ENCODE measurements around the gene MSN.

MSN gene

DNA sequence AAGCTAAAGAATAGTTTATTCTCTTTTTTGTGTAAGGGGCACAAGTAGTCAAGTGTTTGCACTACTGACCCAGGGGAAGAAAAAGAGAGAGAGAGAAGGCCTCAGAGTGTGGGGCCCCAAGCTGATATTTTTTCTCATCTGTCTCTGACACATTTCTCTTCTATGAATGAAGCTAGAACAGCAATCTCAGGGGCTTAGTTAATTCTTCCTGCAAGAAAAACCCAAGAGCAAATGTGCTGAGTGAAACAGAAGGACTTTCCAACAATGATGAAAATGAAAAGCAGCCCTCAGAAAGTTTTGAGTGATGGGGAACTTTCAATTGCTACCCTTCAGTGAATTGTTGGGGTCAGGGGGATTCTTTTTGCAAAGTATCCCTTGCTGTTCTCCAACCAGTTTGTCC lies 9.2 kb upstream of the MSN start:
- no peak overlapping the region for H3K9ac ChIP-seq (ENCODE audit: low read depth, low read length)

GRCh38 chrX:65667157-65667502 lies 324 bp upstream of the MSN start:
- Histone ChIP-seq H2AFZ (ENCODE audit: low read depth, low read length) (peak overlapping the region; percentile 56; the same call in 1 of the 2 replicates), H3K4me1 (ENCODE audit: insufficient read depth, low read length) (peaks cover 37% of the 10 kb centered on the region), H3K27me3 (ENCODE audit: insufficient read depth, low read length, poor library complexity) (no peaks in the 10 kb centered on the region), H3K9ac (ENCODE audit: low read depth, low read length) (peak overlapping the region; percentile 94), H3K9me3 (ENCODE audit: insufficient read depth, low read length, severe bottlenecking) (no peaks in the 10 kb centered on the region), H3K79me2 (ENCODE audit: insufficient read depth, low read length) (peaks cover 50% of the 10 kb centered on the region), H4K20me1 (ENCODE audit: insufficient read depth, low read length) (peaks cover 21% of the 10 kb centered on the region), H3K4me3 (ENCODE audit: low read depth in 1 of 2, low read length in 2 of 2) (peak overlapping the region in 1 of 2 experiments; percentile 88; a peak in 2 of 4 replicates), H3K27ac (ENCODE audit: low read length) (peak overlapping the region; percentile 61), H3K36me3 (ENCODE audit: insufficient read depth, low read length) (peaks cover 24% of the 10 kb centered on the region), H3K4me2 (ENCODE audit: insufficient read depth, low read length) (peak overlapping the region; percentile 79)
- TF ChIP-seq EZH2 (IDR thresholded peaks at IDR 0.05; ENCODE audit: borderline replicate concordance, low read depth, low read length, severe bottlenecking): no peak
- TF ChIP-seq CTCF (IDR thresholded peaks at IDR 0.05; ENCODE audit: borderline replicate concordance, extremely low read depth, low read length, poor library complexity, severe bottlenecking): no peak
- ATAC-seq (ENCODE audit: insufficient read depth, low read depth): peak; percentile 6; the same call in 2 of the 3 replicates
- DNase-seq: no peak

More for the DNA sequence above, 9.2 kb upstream of the MSN start:
- ATAC-seq (ENCODE audit: insufficient read depth, low read depth): no peak
- Histone ChIP-seq H3K27ac (ENCODE audit: low read length) (peak overlapping the region; percentile 95; the same call in 1 of the 2 replicates), H3K27me3 (ENCODE audit: insufficient read depth, low read length, poor library complexity) (no peaks in the 10 kb centered on the region), H3K9me3 (ENCODE audit: insufficient read depth, low read length, severe bottlenecking) (no peaks in the 10 kb centered on the region), H3K4me3 (ENCODE audit: low read depth in 1 of 2, low read length in 2 of 2) (no peak overlapping the region), H3K4me1 (ENCODE audit: insufficient read depth, low read length) (peaks cover 25% of the 10 kb centered on the region), H3K36me3 (ENCODE audit: insufficient read depth, low read length) (no peaks in the 10 kb centered on the region), H3K4me2 (ENCODE audit: insufficient read depth, low read length) (no peak overlapping the region), H4K20me1 (ENCODE audit: insufficient read depth, low read length) (no peaks in the 10 kb centered on the region), H2AFZ (ENCODE audit: low read depth, low read length) (no peak overlapping the region), H3K79me2 (ENCODE audit: insufficient read depth, low read length) (no peaks in the 10 kb centered on the region)
- TF ChIP-seq EZH2 (IDR thresholded peaks at IDR 0.05; ENCODE audit: borderline replicate concordance, low read depth, low read length, severe bottlenecking): no peak
- no peak for TF ChIP-seq CTCF (IDR thresholded peaks at IDR 0.05; ENCODE audit: borderline replicate concordance, extremely low read depth, low read length, poor library complexity, severe bottlenecking)
- DNase-seq: no peak

- TF ChIP-seq CTCF (IDR thresholded peaks at IDR 0.05; ENCODE audit: borderline replicate concordance, extremely low read depth, low read length, poor library complexity, severe bottlenecking): no peak
- no peak for TF ChIP-seq EZH2 (IDR thresholded peaks at IDR 0.05; ENCODE audit: borderline replicate concordance, low read depth, low read length, severe bottlenecking)
- Histone ChIP-seq H3K9ac (ENCODE audit: low read depth, low read length) (peak overlapping the region; percentile 94), H3K36me3 (ENCODE audit: insufficient read depth, low read length) (peaks cover 39% of the 10 kb centered on the region), H3K4me1 (ENCODE audit: insufficient read depth, low read length) (peaks cover 52% of the 10 kb centered on the region), H3K79me2 (ENCODE audit: insufficient read depth, low read length) (peaks cover 65% of the 10 kb centered on the region), H3K4me2 (ENCODE audit: insufficient read depth, low read length) (peak overlapping the region; percentile 79), H2AFZ (ENCODE audit: low read depth, low read length) (no peak overlapping the region; the same call in 1 of the 2 replicates), H4K20me1 (ENCODE audit: insufficient read depth, low read length) (peaks cover 36% of the 10 kb centered on the region), H3K9me3 (ENCODE audit: insufficient read depth, low read length, severe bottlenecking) (no peaks in the 10 kb centered on the region), H3K27me3 (ENCODE audit: insufficient read depth, low read length, poor library complexity) (no peaks in the 10 kb centered on the region), H3K4me3 (ENCODE audit: low read depth in 1 of 2, low read length in 2 of 2) (peak overlapping the region; percentile 66 to 88), H3K27ac (ENCODE audit: low read length) (peak overlapping the region; percentile 89)
- peak; percentile 82 for ATAC-seq (ENCODE audit: insufficient read depth, low read depth)
- DNase-seq: peak; percentile 87
These were observed 1.2 kb downstream of the MSN start for GRCh38 chrX:65668377-65669310.

All from DND-41 (cell line).